ENCODE results near the gene ANKLE1.

Gene ANKLE1

DNA sequence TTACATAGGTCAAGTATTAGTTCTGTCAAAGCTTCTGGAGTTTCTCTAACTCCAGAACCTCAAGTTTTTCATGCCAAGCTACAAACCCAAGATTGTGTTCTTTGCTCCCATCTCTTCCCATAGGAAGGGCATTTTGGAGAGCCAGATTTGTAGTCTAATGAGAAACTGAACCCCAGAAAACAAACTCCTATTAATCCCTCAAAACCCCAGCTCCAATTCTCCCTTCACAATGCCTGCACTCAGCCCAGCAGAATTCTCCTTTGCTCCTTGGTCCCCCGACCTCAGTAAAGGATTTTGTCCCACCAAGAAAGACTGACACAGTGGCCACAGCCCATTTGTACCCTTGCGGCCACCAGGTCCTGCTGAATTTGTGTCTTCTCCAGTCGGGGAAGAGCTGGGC is 25.6 kb upstream of the ANKLE1 start:
- Histone ChIP-seq H3K4me3 (ENCODE audit: low read length) (no peak overlapping the region), H3K4me1 (ENCODE audit: control insufficient read depth, insufficient read depth, low read length) (peaks cover 10% of the 10 kb centered on the region), H3K9me3 (ENCODE audit: control insufficient read depth, low read length) (no peaks in the 10 kb centered on the region), H3K36me3 (ENCODE audit: control insufficient read depth, insufficient read depth, low read length) (no peaks in the 10 kb centered on the region), H3K27me3 (ENCODE audit: control insufficient read depth, insufficient read depth, low read length) (no peaks in the 10 kb centered on the region), H3K9ac (ENCODE audit: low read length) (no peak overlapping the region)

DNA sequence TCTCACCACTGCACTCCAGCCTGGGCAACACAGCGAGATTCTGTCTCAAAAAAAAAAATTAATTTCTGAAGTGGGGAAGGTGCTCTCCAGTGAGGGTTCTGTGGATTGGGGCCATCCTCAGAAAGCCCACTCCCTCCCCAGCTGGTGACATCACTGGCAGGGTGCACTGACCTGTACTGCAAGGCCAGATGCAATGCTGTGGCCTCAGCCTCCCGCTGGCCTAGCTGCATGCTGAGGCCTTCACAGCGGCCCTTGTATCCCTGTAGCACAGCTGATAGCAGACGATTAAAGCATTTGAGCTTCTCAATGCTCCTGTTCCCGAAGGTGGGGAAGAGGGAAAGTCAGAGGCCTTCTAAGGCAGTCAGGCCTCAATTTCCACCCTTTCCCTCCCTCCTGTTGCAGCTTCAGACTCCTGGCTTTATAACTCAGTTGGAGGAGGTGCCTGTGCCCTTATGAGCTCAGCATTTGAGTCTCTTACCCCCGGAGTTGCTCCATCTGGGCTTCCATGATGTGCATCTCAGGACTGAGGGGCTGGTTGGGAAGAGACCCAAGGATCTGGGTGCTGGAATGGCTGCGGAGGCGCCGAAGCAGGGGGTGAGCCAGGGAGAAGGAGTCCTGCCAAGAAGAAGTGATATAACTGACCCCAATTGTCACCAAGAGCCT is 22.5 kb upstream of the ANKLE1 start:
- no peak overlapping the region for H3K9ac ChIP-seq (ENCODE audit: low read length)
- no peaks in the 10 kb centered on the region for H3K36me3 ChIP-seq (ENCODE audit: control insufficient read depth, insufficient read depth, low read length)
- H3K4me1 ChIP-seq (ENCODE audit: control insufficient read depth, insufficient read depth, low read length), result peaks cover 10% of the 10 kb centered on the region
- H3K4me3 ChIP-seq (ENCODE audit: low read length), result no peak overlapping the region
- no peaks in the 10 kb centered on the region for H3K27me3 ChIP-seq (ENCODE audit: control insufficient read depth, insufficient read depth, low read length)
- no peaks in the 10 kb centered on the region for H3K9me3 ChIP-seq (ENCODE audit: control insufficient read depth, low read length)

DNA sequence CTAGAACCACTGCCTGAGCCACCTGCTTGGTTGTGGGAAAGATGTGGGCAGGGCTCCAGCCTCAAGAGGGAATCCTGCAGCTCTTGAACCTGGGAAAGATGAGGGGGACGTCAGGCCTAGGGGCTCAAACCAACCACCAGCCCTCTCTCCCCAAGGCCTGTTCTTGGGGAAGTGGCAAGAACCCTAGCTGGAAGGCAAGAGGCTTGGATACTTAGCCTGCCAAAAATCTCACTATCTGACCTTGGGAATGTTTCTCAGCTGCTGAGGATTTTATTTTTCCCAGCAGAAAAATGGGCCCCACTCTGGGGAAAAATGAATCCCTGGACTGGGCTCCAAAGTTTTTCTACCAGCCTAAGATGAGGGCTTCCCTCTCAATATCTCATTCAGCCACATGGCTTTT is 21.8 kb upstream of the ANKLE1 start:
- peaks cover 6% of the 10 kb centered on the region for H3K4me1 ChIP-seq (ENCODE audit: control insufficient read depth, insufficient read depth, low read length)
- H3K9me3 ChIP-seq (ENCODE audit: control insufficient read depth, low read length), result no peaks in the 10 kb centered on the region
- H3K36me3 ChIP-seq (ENCODE audit: control insufficient read depth, insufficient read depth, low read length), result no peaks in the 10 kb centered on the region
- H3K4me3 ChIP-seq (ENCODE audit: low read length), result no peak overlapping the region
- H3K9ac ChIP-seq (ENCODE audit: low read length), result no peak overlapping the region
- H3K27me3 ChIP-seq (ENCODE audit: control insufficient read depth, insufficient read depth, low read length), result no peaks in the 10 kb centered on the region

DNA sequence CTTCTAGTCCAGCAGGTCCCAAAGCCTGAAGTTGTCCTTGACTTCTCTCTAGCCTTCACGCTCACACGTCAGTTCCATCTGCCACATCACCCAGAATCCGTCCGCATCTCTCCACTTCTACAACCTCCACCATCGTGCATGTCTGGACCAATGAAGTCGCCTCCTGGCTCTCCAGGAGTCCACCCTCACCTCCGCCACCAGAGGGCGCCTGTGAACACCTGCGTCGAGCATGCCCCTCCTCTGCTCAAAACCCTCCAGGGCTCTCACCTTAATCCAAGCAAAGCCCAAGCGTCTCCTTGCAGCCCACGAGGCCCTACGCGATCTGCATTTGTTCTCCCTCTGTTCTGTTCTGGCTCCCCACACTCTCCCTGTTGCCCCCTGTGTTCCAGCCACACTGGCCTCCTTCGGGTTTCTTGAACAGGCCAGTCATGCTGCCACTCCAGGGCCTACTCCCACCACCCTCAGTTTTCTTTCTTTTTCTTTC is 20.8 kb upstream of the ANKLE1 start:
- Histone ChIP-seq H3K9me3 (ENCODE audit: control insufficient read depth, low read length) (no peaks in the 10 kb centered on the region), H3K27me3 (ENCODE audit: control insufficient read depth, insufficient read depth, low read length) (no peaks in the 10 kb centered on the region), H3K4me3 (ENCODE audit: low read length) (no peak overlapping the region), H3K36me3 (ENCODE audit: control insufficient read depth, insufficient read depth, low read length) (no peaks in the 10 kb centered on the region), H3K9ac (ENCODE audit: low read length) (no peak overlapping the region), H3K4me1 (ENCODE audit: control insufficient read depth, insufficient read depth, low read length) (no peaks in the 10 kb centered on the region)

DNA sequence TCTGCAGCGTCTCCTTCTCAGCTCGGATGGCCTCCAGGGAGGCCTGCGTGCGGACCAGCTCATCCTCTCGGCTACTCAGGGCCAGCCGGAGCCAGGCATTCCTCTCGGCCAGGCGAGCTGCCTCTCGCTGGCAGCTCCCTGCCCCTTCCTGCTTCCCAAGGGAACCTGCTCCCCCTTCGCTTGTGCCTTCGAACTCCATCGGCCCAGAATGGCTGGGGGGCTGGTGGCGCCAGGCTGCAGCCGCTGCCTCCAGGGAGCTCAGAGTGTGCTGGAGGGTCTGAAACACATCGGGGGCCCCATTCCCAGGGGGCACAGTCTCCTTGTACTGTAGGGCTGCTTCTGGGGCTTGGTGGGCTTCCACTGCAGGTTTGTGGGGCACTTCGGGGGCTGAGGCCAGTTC is 19.1 kb upstream of the ANKLE1 start:
- H3K9me3 ChIP-seq (ENCODE audit: control insufficient read depth, low read length), result no peaks in the 10 kb centered on the region
- no peaks in the 10 kb centered on the region for H3K27me3 ChIP-seq (ENCODE audit: control insufficient read depth, insufficient read depth, low read length)
- no peaks in the 10 kb centered on the region for H3K4me1 ChIP-seq (ENCODE audit: control insufficient read depth, insufficient read depth, low read length)
- no peak overlapping the region for H3K4me3 ChIP-seq (ENCODE audit: low read length)
- no peaks in the 10 kb centered on the region for H3K36me3 ChIP-seq (ENCODE audit: control insufficient read depth, insufficient read depth, low read length)
- no peak overlapping the region for H3K9ac ChIP-seq (ENCODE audit: low read length)

DNA sequence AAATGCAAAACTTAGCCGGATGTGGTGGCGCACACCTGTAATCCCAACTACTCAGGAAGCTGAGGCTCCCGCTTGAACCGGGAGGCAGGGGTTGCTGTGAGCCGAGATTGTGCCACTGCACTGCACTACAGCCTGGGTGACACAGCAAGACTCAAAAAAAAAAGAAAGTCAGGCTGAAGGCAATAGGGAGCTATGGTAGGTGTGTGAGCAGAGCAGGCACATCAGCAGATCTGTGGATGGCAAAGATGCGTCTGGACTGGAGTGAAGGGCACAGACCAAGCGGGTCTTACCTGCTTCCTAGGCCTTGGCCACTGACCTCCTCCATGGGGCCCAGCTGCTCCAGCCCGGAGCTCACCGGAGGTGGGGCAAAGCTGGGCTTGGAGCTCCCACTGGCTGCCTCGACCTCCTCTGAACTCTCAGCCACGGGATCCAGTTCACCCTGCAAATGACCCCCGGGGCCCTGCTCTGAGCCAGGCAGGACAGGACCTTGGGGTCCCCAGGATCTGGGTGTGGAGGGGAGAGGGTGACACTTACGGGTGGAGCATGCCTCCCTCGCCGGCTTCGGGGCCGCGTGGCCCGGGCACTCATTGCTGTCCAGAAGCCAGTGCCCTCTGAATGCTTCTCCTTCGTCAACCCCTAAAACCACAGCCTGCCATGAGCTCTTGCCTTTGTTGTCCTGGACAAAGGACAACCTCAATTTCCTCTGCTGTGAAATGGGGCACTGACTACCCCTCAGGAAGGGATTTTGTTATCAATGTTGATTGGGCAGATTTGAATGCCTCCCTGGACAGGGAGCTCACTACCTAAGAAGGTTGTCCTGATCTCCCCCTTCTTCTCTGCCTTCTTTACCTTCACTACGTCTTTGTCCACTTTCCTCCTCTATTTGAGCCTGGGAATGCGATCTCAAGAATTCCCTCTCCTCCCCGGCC is 17.7 kb upstream of the ANKLE1 start:
- Histone ChIP-seq H3K9ac (ENCODE audit: low read length) (no peak overlapping the region), H3K4me3 (ENCODE audit: low read length) (no peak overlapping the region), H3K27me3 (ENCODE audit: control insufficient read depth, insufficient read depth, low read length) (no peaks in the 10 kb centered on the region), H3K36me3 (ENCODE audit: control insufficient read depth, insufficient read depth, low read length) (no peaks in the 10 kb centered on the region), H3K9me3 (ENCODE audit: control insufficient read depth, low read length) (no peaks in the 10 kb centered on the region), H3K4me1 (ENCODE audit: control insufficient read depth, insufficient read depth, low read length) (no peaks in the 10 kb centered on the region)

DNA sequence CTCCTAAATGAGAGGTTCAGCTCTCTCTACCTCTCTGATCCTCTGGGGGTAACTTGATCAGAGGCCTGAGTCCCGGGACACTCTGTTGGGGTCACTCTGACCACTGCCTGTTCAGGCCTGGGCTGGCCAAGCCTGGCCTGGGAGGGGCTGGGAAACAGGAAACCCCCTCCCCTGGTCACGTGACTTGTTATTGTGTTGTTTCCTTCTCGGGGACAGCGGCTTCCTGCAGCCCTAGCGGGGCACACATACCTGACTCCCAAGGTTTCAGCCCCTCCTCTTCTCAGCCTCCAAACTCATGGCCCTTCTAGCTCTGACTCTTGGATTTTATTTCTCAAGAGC is 17.1 kb upstream of the ANKLE1 start, which contains the start of gene USHBP1:
USHBP1 (minus strand) TSS at position 105 of the 339 bp plus-strand sequence. CDS start 446 bp downstream, outside the sequence.
- Histone ChIP-seq H3K36me3 (ENCODE audit: control insufficient read depth, insufficient read depth, low read length) (no peaks in the 10 kb centered on the region), H3K27me3 (ENCODE audit: control insufficient read depth, insufficient read depth, low read length) (no peaks in the 10 kb centered on the region), H3K9me3 (ENCODE audit: control insufficient read depth, low read length) (no peaks in the 10 kb centered on the region), H3K4me1 (ENCODE audit: control insufficient read depth, insufficient read depth, low read length) (no peaks in the 10 kb centered on the region), H3K9ac (ENCODE audit: low read length) (no peak within 1 kb of the TSS), H3K4me3 (ENCODE audit: low read length) (no peak within 1 kb of the TSS)

DNA sequence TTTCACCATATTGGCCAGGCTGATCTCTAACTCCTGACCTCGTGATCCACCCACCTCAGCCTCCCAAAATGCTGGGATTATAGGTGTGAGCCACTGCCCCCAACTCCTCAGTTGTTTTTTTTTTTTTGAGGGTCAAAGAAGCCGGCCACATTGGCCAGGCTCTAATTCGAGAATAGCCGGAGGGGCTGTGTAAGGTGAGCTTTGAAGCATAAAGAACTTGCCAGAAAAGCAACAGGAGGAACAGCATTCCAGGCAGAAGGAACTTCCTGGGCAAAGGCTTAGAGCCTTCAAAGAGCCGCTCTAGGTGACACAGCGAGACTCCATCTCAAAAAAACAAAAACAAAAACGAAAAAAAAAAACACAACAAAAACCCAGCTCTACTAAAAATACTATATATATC is 15.7 kb upstream of the ANKLE1 start:
- Histone ChIP-seq H3K4me1 (ENCODE audit: control insufficient read depth, insufficient read depth, low read length) (no peaks in the 10 kb centered on the region), H3K9me3 (ENCODE audit: control insufficient read depth, low read length) (no peaks in the 10 kb centered on the region), H3K4me3 (ENCODE audit: low read length) (no peak overlapping the region), H3K9ac (ENCODE audit: low read length) (no peak overlapping the region), H3K27me3 (ENCODE audit: control insufficient read depth, insufficient read depth, low read length) (no peaks in the 10 kb centered on the region), H3K36me3 (ENCODE audit: control insufficient read depth, insufficient read depth, low read length) (no peaks in the 10 kb centered on the region)

DNA sequence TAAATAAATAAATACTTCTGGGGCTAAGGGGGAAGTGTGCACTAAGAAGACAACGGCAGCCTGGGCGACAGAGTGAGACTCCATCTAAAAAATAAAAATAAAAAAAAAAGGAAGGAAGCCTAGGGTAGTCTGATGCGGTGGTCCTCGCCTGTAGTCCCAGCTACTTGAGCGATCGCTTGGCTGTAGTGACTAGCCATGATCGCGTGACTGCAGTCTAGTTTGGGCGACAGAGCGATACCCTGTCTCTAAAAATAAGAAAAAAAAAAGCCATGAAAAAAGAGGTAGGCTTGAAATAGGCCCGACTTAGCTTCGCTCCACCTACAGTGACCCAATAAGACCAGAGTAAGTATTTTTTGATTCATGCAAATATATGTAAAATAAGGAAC is 15.1 kb upstream of the ANKLE1 start:
- no peaks in the 10 kb centered on the region for H3K4me1 ChIP-seq (ENCODE audit: control insufficient read depth, insufficient read depth, low read length)
- no peaks in the 10 kb centered on the region for H3K9me3 ChIP-seq (ENCODE audit: control insufficient read depth, low read length)
- H3K36me3 ChIP-seq (ENCODE audit: control insufficient read depth, insufficient read depth, low read length), result peaks cover 4% of the 10 kb centered on the region
- H3K9ac ChIP-seq (ENCODE audit: low read length), result no peak overlapping the region
- no peaks in the 10 kb centered on the region for H3K27me3 ChIP-seq (ENCODE audit: control insufficient read depth, insufficient read depth, low read length)
- no peak overlapping the region for H3K4me3 ChIP-seq (ENCODE audit: low read length)

DNA sequence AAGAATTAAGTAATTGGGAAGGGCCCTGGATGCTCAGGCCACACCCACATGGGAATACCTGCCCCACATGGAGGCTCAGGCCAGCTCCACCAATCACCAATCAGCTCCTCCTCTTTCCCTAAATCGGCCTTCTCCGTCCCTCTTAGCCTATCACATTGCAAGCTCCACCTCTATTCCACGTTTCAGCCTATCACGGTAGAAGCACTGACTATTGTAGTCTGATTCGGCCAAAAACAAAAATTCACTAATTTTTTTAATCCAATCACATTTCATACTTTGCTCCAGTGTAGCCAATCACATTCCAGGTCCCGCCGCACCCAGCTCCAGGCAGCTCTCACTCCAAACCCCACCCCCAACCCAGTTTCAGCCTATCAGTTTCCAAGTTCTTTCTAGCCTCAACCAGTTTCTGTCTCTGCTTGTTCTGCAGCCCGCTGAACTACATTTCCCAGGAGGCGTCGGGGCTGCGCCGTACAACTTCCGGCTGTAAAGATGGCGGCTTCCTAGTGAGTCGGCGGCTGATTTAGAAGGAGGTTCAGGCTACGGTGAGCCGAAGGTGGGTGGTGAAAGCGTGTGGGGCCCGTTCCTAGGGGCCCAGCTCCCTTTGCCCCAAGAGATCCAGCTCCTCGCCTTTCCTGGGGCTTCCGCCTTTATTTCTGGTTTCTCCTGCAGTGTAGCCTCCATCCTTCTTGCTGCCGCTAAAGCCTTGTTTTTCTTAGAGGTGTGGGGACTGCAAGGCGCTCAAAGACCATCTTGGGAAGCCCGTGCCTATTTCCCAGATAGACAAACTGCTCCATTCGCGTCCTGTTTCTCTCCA is 14.5 kb upstream of the ANKLE1 start, which contains the start of gene BABAM1:
BABAM1 (plus strand) TSS at position 469 of the 814 bp plus-strand sequence. CDS start 1,364 bp downstream, outside the sequence.
- Histone ChIP-seq H3K9ac (ENCODE audit: low read length) (peak within 1 kb of the TSS; percentile 79), H3K9me3 (ENCODE audit: control insufficient read depth, low read length) (no peaks in the 10 kb centered on the region), H3K36me3 (ENCODE audit: control insufficient read depth, insufficient read depth, low read length) (peaks cover 4% of the 10 kb centered on the region), H3K27me3 (ENCODE audit: control insufficient read depth, insufficient read depth, low read length) (no peaks in the 10 kb centered on the region), H3K4me3 (ENCODE audit: low read length) (peak within 1 kb of the TSS; percentile 99), H3K4me1 (ENCODE audit: control insufficient read depth, insufficient read depth, low read length) (no peaks in the 10 kb centered on the region)

DNA sequence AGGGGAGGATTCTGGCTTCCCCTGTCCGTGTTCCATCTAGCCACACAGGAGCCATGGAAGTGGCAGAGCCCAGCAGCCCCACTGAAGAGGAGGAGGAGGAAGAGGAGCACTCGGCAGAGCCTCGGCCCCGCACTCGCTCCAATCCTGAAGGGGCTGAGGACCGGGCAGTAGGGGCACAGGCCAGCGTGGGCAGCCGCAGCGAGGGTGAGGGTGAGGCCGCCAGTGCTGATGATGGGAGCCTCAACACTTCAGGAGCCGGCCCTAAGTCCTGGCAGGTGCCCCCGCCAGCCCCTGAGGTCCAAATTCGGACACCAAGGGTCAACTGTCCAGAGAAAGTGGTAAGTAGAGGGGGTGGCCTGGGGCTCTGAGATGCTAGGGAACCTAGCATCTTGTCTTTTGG is 12.9 kb upstream of the ANKLE1 start:
- Histone ChIP-seq H3K36me3 (ENCODE audit: control insufficient read depth, insufficient read depth, low read length) (peaks cover 5% of the 10 kb centered on the region), H3K9me3 (ENCODE audit: control insufficient read depth, low read length) (no peaks in the 10 kb centered on the region), H3K4me1 (ENCODE audit: control insufficient read depth, insufficient read depth, low read length) (no peaks in the 10 kb centered on the region), H3K4me3 (ENCODE audit: low read length) (no peak overlapping the region), H3K27me3 (ENCODE audit: control insufficient read depth, insufficient read depth, low read length) (no peaks in the 10 kb centered on the region), H3K9ac (ENCODE audit: low read length) (no peak overlapping the region)
